Smooth muscle cell (in vitro differentiated cells): Measurements from ENCODE around the gene MERTK. TPM values are rescaled to one million over a fixed set of nuclear protein-coding genes. Genes with fewer than 3 reads are reported as not detected.

ENCODE experiments used
- DNase-seq: peaks from one replicate; lab custom pipeline; 2025; ENCODE audit not compliant: unreplicated experiment; lab: John Stamatoyannopoulos, UW
- H2AFZ ChIP-seq: fragments of 200-600 bp; sonication (generic); 2 replicates; pipeline ENCODE4 v1.6.0; 2016; ENCODE audit warnings: antibody characterized with exemption, low read depth, mild to moderate bottlenecking
- H3F3A ChIP-seq: fragments of 200-600 bp; sonication (generic); 2 replicates; pipeline ENCODE4 v1.6.0; 2017; ENCODE audit warnings: antibody characterized with exemption, low read depth
- H3K27ac ChIP-seq: fragments of 200-600 bp; sonication (generic); 2 replicates; pipeline ENCODE4 v1.5.1; 2016; ENCODE audit warnings: low read depth, mild to moderate bottlenecking
- H3K27me3 ChIP-seq: fragments of 200-600 bp; sonication (generic); 2 replicates; pipeline ENCODE4 v1.6.1; 2016; ENCODE audit warnings: low read depth, mild to moderate bottlenecking
- H3K36me3 ChIP-seq: fragments of 200-600 bp; sonication (generic); 2 replicates; pipeline ENCODE4 v1.5.1; 2016; ENCODE audit warnings: low read depth
- H3K4me1 ChIP-seq: fragments of 200-600 bp; sonication (generic); 2 replicates; pipeline ENCODE4 v1.5.1; 2016; ENCODE audit warnings: low read depth
- H3K4me2 ChIP-seq: fragments of 200-600 bp; sonication (generic); 2 replicates; pipeline ENCODE4 v1.6.0; 2016; ENCODE audit warnings: mild to moderate bottlenecking
- H3K4me3 ChIP-seq: fragments of 200-600 bp; sonication (generic); 2 replicates; pipeline ENCODE4 v1.5.1; 2016; ENCODE audit warnings: mild to moderate bottlenecking
- H3K79me2 ChIP-seq: fragments of 200-600 bp; sonication (generic); 2 replicates; pipeline ENCODE4 v1.6.0; 2016; ENCODE audit warnings: low read depth, mild to moderate bottlenecking
- H3K9ac ChIP-seq: fragments of 200-600 bp; sonication (generic); 2 replicates; pipeline ENCODE4 v1.6.0; 2016; ENCODE audit warnings: low read depth
- H3K9me3 ChIP-seq: fragments of 200-600 bp; sonication (generic); replicated peaks from 2 replicates; pipeline ENCODE4 v1.5.1; 2016; ENCODE audit warnings: low read depth
- H4K20me1 ChIP-seq: fragments of 200-600 bp; sonication (generic); 2 replicates; pipeline ENCODE4 v1.6.0; 2016; ENCODE audit warnings: low read depth
- WGBS: methylation state at CpG from one replicate; pipeline ENCODE4 v1.1.7; 2016; ENCODE audit warnings: low lambda C conversion rate; 5-methylcytosine and 5-hydroxymethylcytosine counted together
- polyA plus RNA-seq: library from polyadenylated mRNA; unstranded; fragments of >200 nt; fragmentation: Nextera tagmentation; extraction: Ambion mirVana; gene quantifications from 2 replicates; pipeline ENCODE4 v1.2.1, GENCODE V29; 2016
- total RNA-seq: library from RNA; depleted of rRNA; stranded (reverse); fragments of >200 nt; gene quantifications from 2 replicates; pipeline ENCODE4 v1.2.3, GENCODE V29; 2014
- TF ChIP-seq, protein P1 (sequence below): fragments of 200-600 bp; sonication (generic); IDR thresholded peaks from 2 replicates; pipeline ENCODE4 v1.5.1; 2017; ENCODE audit warnings: borderline replicate concordance, mild to moderate bottlenecking, antibody characterized with exemption; ENCODE audit not compliant: insufficient read depth, poor library complexity, severe bottlenecking

Gene MERTK
- total and polyA plus RNA-seq, 2 experiments from 2014 or later: 5.1 to 9.4 TPM

- no peak for DNase-seq
- H2AFZ ChIP-seq: no peak overlapping the region
These were observed 107.1 kb downstream of the MERTK start for GRCh38 chr2:112005406-112006075.

GRCh38 chr2:112006076-112006410 is 107.6 kb downstream of the MERTK start:
- no peaks in the 10 kb centered on the region for H3K27me3 ChIP-seq
- H3K9me3 ChIP-seq: no peaks in the 10 kb centered on the region
- no peaks in the 10 kb centered on the region for H3K36me3 ChIP-seq
- H3K4me3 ChIP-seq: no peak overlapping the region
- peaks cover 4% of the 10 kb centered on the region for H3K4me1 ChIP-seq
- no peak overlapping the region for H3K9ac ChIP-seq
- no peak overlapping the region for H2AFZ ChIP-seq
- H3K79me2 ChIP-seq: no peaks in the 10 kb centered on the region
- no peak overlapping the region for H3K27ac ChIP-seq
- H3F3A ChIP-seq: no peaks in the 10 kb centered on the region
- no peaks in the 10 kb centered on the region for H4K20me1 ChIP-seq
- DNase-seq: no peak
- TF ChIP-seq, protein P1, sequence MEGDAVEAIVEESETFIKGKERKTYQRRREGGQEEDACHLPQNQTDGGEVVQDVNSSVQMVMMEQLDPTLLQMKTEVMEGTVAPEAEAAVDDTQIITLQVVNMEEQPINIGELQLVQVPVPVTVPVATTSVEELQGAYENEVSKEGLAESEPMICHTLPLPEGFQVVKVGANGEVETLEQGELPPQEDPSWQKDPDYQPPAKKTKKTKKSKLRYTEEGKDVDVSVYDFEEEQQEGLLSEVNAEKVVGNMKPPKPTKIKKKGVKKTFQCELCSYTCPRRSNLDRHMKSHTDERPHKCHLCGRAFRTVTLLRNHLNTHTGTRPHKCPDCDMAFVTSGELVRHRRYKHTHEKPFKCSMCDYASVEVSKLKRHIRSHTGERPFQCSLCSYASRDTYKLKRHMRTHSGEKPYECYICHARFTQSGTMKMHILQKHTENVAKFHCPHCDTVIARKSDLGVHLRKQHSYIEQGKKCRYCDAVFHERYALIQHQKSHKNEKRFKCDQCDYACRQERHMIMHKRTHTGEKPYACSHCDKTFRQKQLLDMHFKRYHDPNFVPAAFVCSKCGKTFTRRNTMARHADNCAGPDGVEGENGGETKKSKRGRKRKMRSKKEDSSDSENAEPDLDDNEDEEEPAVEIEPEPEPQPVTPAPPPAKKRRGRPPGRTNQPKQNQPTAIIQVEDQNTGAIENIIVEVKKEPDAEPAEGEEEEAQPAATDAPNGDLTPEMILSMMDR: no peak
- no peak overlapping the region for H3K4me2 ChIP-seq
- WGBS: 51% methylated on average over 4 of the region's 4 CpGs

More at GRCh38 chr2:112005406-112006075, 107.1 kb downstream of the MERTK start:
- Histone ChIP-seq H3K27ac (no peak overlapping the region), H3K4me2 (no peak overlapping the region), H3K9ac (no peak overlapping the region), H3K4me3 (no peak overlapping the region), H3F3A (no peaks in the 10 kb centered on the region), H3K36me3 (no peaks in the 10 kb centered on the region), H3K9me3 (no peaks in the 10 kb centered on the region), H3K27me3 (no peaks in the 10 kb centered on the region), H3K4me1 (peaks cover 4% of the 10 kb centered on the region), H3K79me2 (no peaks in the 10 kb centered on the region), H4K20me1 (no peaks in the 10 kb centered on the region)
- TF ChIP-seq, protein P1: no peak
- WGBS: 92% methylated on average over 5 of the region's 5 CpGs

- no peak for DNase-seq
- Histone ChIP-seq H3K27ac (no peak overlapping the region), H3F3A (no peaks in the 10 kb centered on the region), H4K20me1 (no peaks in the 10 kb centered on the region), H3K4me3 (no peak overlapping the region), H3K4me1 (no peaks in the 10 kb centered on the region), H3K9ac (no peak overlapping the region), H3K27me3 (no peaks in the 10 kb centered on the region), H3K9me3 (no peaks in the 10 kb centered on the region), H3K79me2 (no peaks in the 10 kb centered on the region), H3K4me2 (no peak overlapping the region), H2AFZ (no peak overlapping the region), H3K36me3 (no peaks in the 10 kb centered on the region)
- TF ChIP-seq, protein P1: no peak
- WGBS: 93% methylated on average over 2 of the region's 2 CpGs
These were observed 109.1 kb downstream of the MERTK start for GRCh38 chr2:112007493-112007892.

DNA sequence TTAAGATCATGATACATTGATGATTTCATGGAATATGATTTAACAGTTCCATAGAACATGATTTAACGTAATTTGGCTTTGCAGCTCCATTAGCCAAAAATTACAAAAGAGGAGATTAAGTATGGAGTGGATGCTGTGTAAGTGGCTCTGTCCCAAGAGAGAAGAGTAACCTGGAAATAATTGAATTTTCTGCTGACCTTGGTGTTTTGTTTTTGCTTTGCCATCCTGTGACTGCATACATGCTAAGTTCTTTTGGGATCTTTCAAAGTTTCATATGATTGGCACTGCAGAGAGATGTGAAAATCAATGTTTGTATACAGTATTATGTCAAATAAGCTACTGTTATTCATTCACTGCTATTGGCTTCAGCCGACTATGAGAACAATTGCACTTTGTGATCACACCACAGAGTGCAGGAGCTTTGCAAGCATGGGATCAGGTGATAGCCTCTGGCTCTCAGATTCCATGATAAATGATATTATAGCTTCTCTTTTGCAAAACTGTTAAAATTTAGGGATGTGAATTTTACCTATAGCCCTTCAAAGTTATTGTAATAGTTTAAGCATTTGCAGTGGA is 110.6 kb downstream of the MERTK start:
- 94% methylated on average over 2 of the region's 2 CpGs for WGBS
- H2AFZ ChIP-seq: no peak overlapping the region
- no peak overlapping the region for H3K9ac ChIP-seq
- H3K4me1 ChIP-seq: no peaks in the 10 kb centered on the region
- H3F3A ChIP-seq: no peaks in the 10 kb centered on the region
- TF ChIP-seq, protein P1: no peak
- no peak overlapping the region for H3K4me2 ChIP-seq
- no peak overlapping the region for H3K27ac ChIP-seq
- H3K27me3 ChIP-seq: no peaks in the 10 kb centered on the region
- H3K9me3 ChIP-seq: no peaks in the 10 kb centered on the region
- no peak overlapping the region for H3K4me3 ChIP-seq
- H3K79me2 ChIP-seq: no peaks in the 10 kb centered on the region
- H4K20me1 ChIP-seq: no peaks in the 10 kb centered on the region
- no peak for DNase-seq
- no peaks in the 10 kb centered on the region for H3K36me3 ChIP-seq
